ENCODE results near the gene PTPRB. TPM values are rescaled to one million over a fixed set of nuclear protein-coding genes. Genes with fewer than 3 reads are reported as not detected.

PTPRB gene
- total and polyA plus RNA-seq, 8 donors = 2.2 to 5.5 (median 4.4) TPM

GRCh38 chr12:70657616-70658286 lies 20.5 kb upstream of the PTPRB start:
- no peak for DNase-seq
- no peaks in the 10 kb centered on the region for H3K36me3 ChIP-seq
- 71 to 72% methylated on average over 4 of the region's 4 CpGs for WGBS, 2 donors
- H3K4me3 ChIP-seq = no peak overlapping the region
- no peak for FAIRE-seq
- no peak for TF ChIP-seq CTCF (IDR thresholded peaks at IDR 0.05)
- ATAC-seq = no peak
- H3K4me1 ChIP-seq = no peaks in the 10 kb centered on the region
- intact Hi-C loops (cut with DNase I) = no loop called here
- no peak overlapping the region for H3K27ac ChIP-seq
- no peaks in the 10 kb centered on the region for H3K9me3 ChIP-seq
- no peaks in the 10 kb centered on the region for H3K27me3 ChIP-seq

- FAIRE-seq (no peak), ATAC-seq (no peak), DNase-seq (no peak)
- Histone ChIP-seq H3K4me3 (no peak overlapping the region), H3K4me1 (peaks cover 0 to 4% (median 0%) of the 10 kb centered on the region in 3 donors), H3K27ac (no peak overlapping the region), H3K36me3 (no peaks in the 10 kb centered on the region), H3K9me3 (no peaks in the 10 kb centered on the region), H3K27me3 (no peaks in the 10 kb centered on the region)
- intact Hi-C loops (cut with DNase I) = no loop called here
- no peak for TF ChIP-seq CTCF (IDR thresholded peaks at IDR 0.05)
- WGBS, 2 donors = 80 to 95% methylated on average over 1 of the region's 1 CpG
Observed at GRCh38 chr12:70652451-70652850, 15.2 kb upstream of the PTPRB start.

- DNase-seq = no peak
Observed at GRCh38 chr12:70648831-70649230, 11.6 kb upstream of the PTPRB start.

GRCh38 chr12:70648191-70648590 lies 11.0 kb upstream of the PTPRB start:
- H3K4me3 ChIP-seq = no peak overlapping the region
- no peak overlapping the region for H3K27ac ChIP-seq
- peaks cover 0 to 4% (median 0%) of the 10 kb centered on the region in 3 donors for H3K4me1 ChIP-seq
- H3K9me3 ChIP-seq = no peaks in the 10 kb centered on the region
- 86 to 89% methylated on average over 2 of the region's 2 CpGs for WGBS, 2 donors
- no peaks in the 10 kb centered on the region for H3K27me3 ChIP-seq
- no peak for ATAC-seq
- H3K36me3 ChIP-seq = no peaks in the 10 kb centered on the region
- DNase-seq = no peak
- intact Hi-C loops (cut with DNase I) = no loop called here
- FAIRE-seq = no peak
- no peak for TF ChIP-seq CTCF (IDR thresholded peaks at IDR 0.05)

More at GRCh38 chr12:70648831-70649230, 11.6 kb upstream of the PTPRB start:
- H3K36me3 ChIP-seq = no peaks in the 10 kb centered on the region
- no peaks in the 10 kb centered on the region for H3K9me3 ChIP-seq
- no peaks in the 10 kb centered on the region for H3K27me3 ChIP-seq
- intact Hi-C loops (cut with DNase I) = no loop called here
- TF ChIP-seq CTCF (IDR thresholded peaks at IDR 0.05) = no peak
- 33 to 45% methylated on average over 2 of the region's 2 CpGs for WGBS, 2 donors
- ATAC-seq = no peak
- H3K4me1 ChIP-seq = peaks cover 0 to 4% (median 0%) of the 10 kb centered on the region in 3 donors
- no peak overlapping the region for H3K4me3 ChIP-seq
- no peak overlapping the region for H3K27ac ChIP-seq
- no peak for FAIRE-seq

- WGBS, 2 donors = 58 to 63% methylated on average over 1 of the region's 1 CpG
- no peak for DNase-seq
- Histone ChIP-seq H3K36me3 (no peaks in the 10 kb centered on the region), H3K27me3 (no peaks in the 10 kb centered on the region), H3K4me1 (peaks cover 0 to 4% (median 0%) of the 10 kb centered on the region in 3 donors), H3K27ac (no peak overlapping the region), H3K4me3 (no peak overlapping the region), H3K9me3 (no peaks in the 10 kb centered on the region)
- intact Hi-C loops (cut with DNase I) = no loop called here
- ATAC-seq = no peak
- no peak for TF ChIP-seq CTCF (IDR thresholded peaks at IDR 0.05)
- FAIRE-seq = no peak
Observed at GRCh38 chr12:70646850-70647249, 9.6 kb upstream of the PTPRB start.
